Endothelial cell of umbilical vein (primary cell): ENCODE measurements around the gene SRRM3. TPM values are rescaled to one million over a fixed set of nuclear protein-coding genes. Genes with fewer than 3 reads are reported as not detected.
"Not testable (repeated sequence)": the region's sequence is repeated elsewhere in the genome, so short reads cannot be mapped to it uniquely, and the experiment has no call there.

Source experiments
- BruUV-seq: library from RNA; stranded (reverse); fragments of 400-500 nt; replicated peaks from 2 replicates; lab custom pipeline; 2021; lab: Mats Ljungman, UMichigan
- CTCF ChIA-PET: fragments of 300-600, 350-600 bp; sonication (Branson Sonifier 250); formaldehyde crosslinking; loops from one replicate; lab custom pipeline; 2021; ENCODE audit warnings: antibody characterized with exemption, inconsistent platforms; lab: Charles Lee
- POLR2A ChIA-PET: fragments of 300-600, 350-600 bp; sonication (Branson Sonifier 250); formaldehyde crosslinking; loops from one replicate; lab custom pipeline; 2021; ENCODE audit warnings: antibody characterized with exemption, inconsistent platforms; lab: Charles Lee
- DNase-seq: peaks from one replicate; pipeline ENCODE4 v3.0.0-alpha.2; 2011; ENCODE audit warnings: low read depth, low spot score
- FAIRE-seq: peaks from 2 replicates; lab custom pipeline; 2011; peaks lifted over from hg19 to GRCh38; lab: Jason Lieb, UNC
- H2AFZ ChIP-seq: 2 replicates; pipeline ENCODE4 v1.6.0; 2012; ENCODE audit warnings: low read depth, low read length, control low read depth, inconsistent platforms
- H3K27ac ChIP-seq: 2 replicates; pipeline ENCODE4 v1.5.1; 2011; ENCODE audit warnings: low read depth, mild to moderate bottlenecking, control low read depth, low read length, moderate library complexity; ENCODE audit not compliant: insufficient read depth
- H3K27me3 ChIP-seq, 2 experiments: 2 replicates each; pipeline versions ENCODE4 v1.6.0 to v1.6.1; 2011; ENCODE audit warnings: low read length in 2 of 2, mixed read lengths in 1 of 2; ENCODE audit not compliant: control insufficient read depth in 2 of 2, insufficient read depth in 2 of 2
- H3K36me3 ChIP-seq, 2 experiments: 2 replicates in 1 of 2; 3 replicates in 1 of 2; pipeline ENCODE4 v1.5.1; 2011; ENCODE audit warnings: low read length in 2 of 2, mild to moderate bottlenecking in 1 of 2, moderate library complexity in 1 of 2; ENCODE audit not compliant: control insufficient read depth in 2 of 2, insufficient read depth in 2 of 2; ENCODE audit errors: extremely low read depth in 1 of 2
- H3K4me1 ChIP-seq: 3 replicates; pipeline ENCODE4 v1.5.1; 2011; ENCODE audit warnings: mild to moderate bottlenecking, low read length; ENCODE audit not compliant: control insufficient read depth, insufficient read depth; ENCODE audit errors: extremely low read depth
- H3K4me2 ChIP-seq: 2 replicates; pipeline ENCODE4 v1.6.1; 2011; ENCODE audit warnings: low read length, control low read depth, mixed read lengths; ENCODE audit not compliant: insufficient read depth
- H3K4me3 ChIP-seq, 3 experiments: fragments of 200-600 bp in 1 of 3; sonication (generic), shearing (Covaris generic) in 1 of 3; replicated peaks in 1 of 3; 2 replicates each; pipeline ENCODE4 v1.5.1; 2011 to 2016; ENCODE audit warnings: control low read depth in 3 of 3, low read length in 3 of 3, mild to moderate bottlenecking in 2 of 3, inconsistent platforms in 1 of 3, low read depth in 1 of 3, moderate library complexity in 1 of 3; ENCODE audit not compliant: insufficient read depth in 1 of 3
- H3K79me2 ChIP-seq: 2 replicates; pipeline ENCODE4 v1.6.0; 2012; ENCODE audit warnings: low read length, inconsistent platforms; ENCODE audit not compliant: control insufficient read depth, insufficient read depth
- H3K9ac ChIP-seq: replicated peaks from 2 replicates; pipeline ENCODE3; 2011; ENCODE audit warnings: low read length, control low read depth; ENCODE audit not compliant: insufficient read depth; ENCODE audit errors: extremely low read depth
- H3K9me1 ChIP-seq: replicated peaks from 3 replicates; pipeline ENCODE4 v1.6.0; 2011; ENCODE audit warnings: mild to moderate bottlenecking, low read length; ENCODE audit not compliant: control insufficient read depth, insufficient read depth; ENCODE audit errors: extremely low read depth
- H3K9me3 ChIP-seq: replicated peaks from 2 replicates; pipeline ENCODE4 v1.5.1; 2012; ENCODE audit warnings: low read length, inconsistent platforms; ENCODE audit not compliant: control insufficient read depth, insufficient read depth
- H4K20me1 ChIP-seq: replicated peaks from 2 replicates; pipeline ENCODE3; 2011; ENCODE audit warnings: mild to moderate bottlenecking, low read length; ENCODE audit not compliant: control insufficient read depth, insufficient read depth; ENCODE audit errors: extremely low read depth
- EZH2 ChIP-seq: IDR thresholded peaks from 2 replicates; pipeline ENCODE4 v1.6.1; 2012; ENCODE audit warnings: borderline replicate concordance, low read depth, mild to moderate bottlenecking, moderate library complexity, low read length, inconsistent platforms; ENCODE audit not compliant: severe bottlenecking
- FOS ChIP-seq: IDR thresholded peaks from 2 replicates; pipeline ENCODE4 v1.6.1; 2011; ENCODE audit warnings: mild to moderate bottlenecking, low read length, moderate library complexity, borderline replicate concordance; ENCODE audit not compliant: insufficient read depth
- GATA2 ChIP-seq: IDR thresholded peaks from 2 replicates; pipeline ENCODE4 v1.7.0; 2011; ENCODE audit warnings: low read depth, mild to moderate bottlenecking, moderate library complexity, mixed read lengths, low read length; ENCODE audit not compliant: insufficient read length, insufficient read depth
- JUN ChIP-seq: IDR thresholded peaks from 2 replicates; pipeline ENCODE4 v1.6.1; 2011; ENCODE audit warnings: borderline replicate concordance, low read depth; ENCODE audit not compliant: insufficient read length, insufficient read depth
- MYC ChIP-seq: IDR thresholded peaks from one replicate; pipeline ENCODE4 v1.6.1; 2011; ENCODE audit warnings: mild to moderate bottlenecking, low read depth, low read length
- POLR2A ChIP-seq: IDR thresholded peaks from 2 replicates; pipeline ENCODE4 v1.6.1; 2012; ENCODE audit warnings: low read depth, mild to moderate bottlenecking, control low read depth, low read length
- POLR2AphosphoS5 ChIP-seq: IDR thresholded peaks from 2 replicates; pipeline ENCODE4 v1.6.1; 2012; ENCODE audit warnings: low read depth, mild to moderate bottlenecking, control low read depth, low read length, moderate library complexity; ENCODE audit not compliant: insufficient read depth
- dilution Hi-C: fragments of 300-500 bp; cut with MboI; formaldehyde crosslinking; loops from one replicate; pipeline ENCODE4 v1.15.0; 2019; ENCODE audit warnings: low sequenced_read_pairs; ENCODE audit not compliant: extremely low pct_ligation_motif_present
- intact Hi-C: fragments of 100-400 bp; cut with micrococcal nuclease; formaldehyde crosslinking; loops from one replicate; pipeline ENCODE4 v1.10.0; 2022
- polyA plus RNA-seq, 4 experiments: library from polyadenylated mRNA; depleted of rRNA in 3 of 4; stranded (reverse) in 3 of 4; unstranded in 1 of 4; fragments of >200 nt; gene quantifications; 2 replicates each; pipeline versions ENCODE4 v1.2.1 to v1.2.3, GENCODE V29; 2011 to 2012; ENCODE audit warnings: missing spikeins in 1 of 4
- total RNA-seq: library from RNA; stranded (reverse); gene quantifications from 2 replicates; pipeline ENCODE4 v1.2.3, GENCODE V29; 2021
- TF ChIP-seq, protein P1 (sequence below): IDR thresholded peaks from 2 replicates; pipeline ENCODE4 v1.6.1; 2011; ENCODE audit not compliant: insufficient read depth, insufficient read length
- TF ChIP-seq, protein P2 (sequence below), 2 donors: IDR thresholded peaks; 1 replicate in 1 of 2; 2 replicates in 1 of 2; pipeline ENCODE4 v1.5.1; 2011; ENCODE audit warnings: low read length in 2 of 2, mild to moderate bottlenecking in 2 of 2, moderate library complexity in 2 of 2, control low read depth in 1 of 2, inconsistent platforms in 1 of 2, low read depth in 1 of 2; ENCODE audit not compliant: insufficient read depth in 1 of 2; ENCODE audit errors: extremely low read depth in 1 of 2

The SRRM3 gene
- total and polyA plus RNA-seq, 2 donors (not counting 3 experiments of a cell fraction or from before 2014, with no cell fraction given) = 4.4 to 5.4 TPM

DNA sequence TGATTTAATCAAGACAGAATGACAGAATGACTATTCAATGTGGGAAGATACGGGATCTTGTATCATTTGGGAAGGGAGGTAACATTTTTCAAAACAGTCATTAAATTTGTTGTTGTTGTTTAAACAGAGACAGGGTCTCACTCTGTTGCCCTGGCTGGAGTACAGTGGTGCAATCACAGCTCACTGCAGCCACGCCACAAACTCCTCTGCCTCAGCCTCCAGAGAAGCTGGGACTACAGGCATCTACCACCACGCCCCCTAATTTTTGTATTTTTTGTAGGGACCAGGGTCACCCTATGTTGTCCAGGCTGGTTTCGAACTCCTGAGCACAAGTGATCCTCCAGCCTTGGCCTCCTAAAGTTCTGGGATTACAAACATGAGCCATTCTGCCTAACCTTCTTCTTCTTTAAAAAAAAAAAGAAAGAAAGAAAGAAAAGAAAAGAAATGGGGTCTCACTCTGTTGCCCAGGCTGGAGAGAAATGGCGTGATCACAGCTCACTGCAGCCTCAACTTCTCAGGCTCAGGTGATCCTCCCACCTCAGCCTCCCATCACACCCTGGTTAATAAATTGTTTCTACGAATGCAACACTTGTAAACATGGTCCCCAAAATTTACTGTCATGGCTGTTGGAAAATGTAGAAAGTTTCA is 132.7 kb downstream of the SRRM3 start:
- H3K79me2 ChIP-seq = peaks cover 98% of the 10 kb centered on the region
- FAIRE-seq = peak; percentile 24
- no peak overlapping the region for H2AFZ ChIP-seq
- TF ChIP-seq, protein P1, sequence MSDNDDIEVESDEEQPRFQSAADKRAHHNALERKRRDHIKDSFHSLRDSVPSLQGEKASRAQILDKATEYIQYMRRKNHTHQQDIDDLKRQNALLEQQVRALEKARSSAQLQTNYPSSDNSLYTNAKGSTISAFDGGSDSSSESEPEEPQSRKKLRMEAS = no peak
- TF ChIP-seq GATA2 (no peak), JUN (no peak), POLR2AphosphoS5 (no peak), FOS (no peak), POLR2A (no peak), MYC (no peak), EZH2 (no peak)
- TF ChIP-seq, protein P2, sequence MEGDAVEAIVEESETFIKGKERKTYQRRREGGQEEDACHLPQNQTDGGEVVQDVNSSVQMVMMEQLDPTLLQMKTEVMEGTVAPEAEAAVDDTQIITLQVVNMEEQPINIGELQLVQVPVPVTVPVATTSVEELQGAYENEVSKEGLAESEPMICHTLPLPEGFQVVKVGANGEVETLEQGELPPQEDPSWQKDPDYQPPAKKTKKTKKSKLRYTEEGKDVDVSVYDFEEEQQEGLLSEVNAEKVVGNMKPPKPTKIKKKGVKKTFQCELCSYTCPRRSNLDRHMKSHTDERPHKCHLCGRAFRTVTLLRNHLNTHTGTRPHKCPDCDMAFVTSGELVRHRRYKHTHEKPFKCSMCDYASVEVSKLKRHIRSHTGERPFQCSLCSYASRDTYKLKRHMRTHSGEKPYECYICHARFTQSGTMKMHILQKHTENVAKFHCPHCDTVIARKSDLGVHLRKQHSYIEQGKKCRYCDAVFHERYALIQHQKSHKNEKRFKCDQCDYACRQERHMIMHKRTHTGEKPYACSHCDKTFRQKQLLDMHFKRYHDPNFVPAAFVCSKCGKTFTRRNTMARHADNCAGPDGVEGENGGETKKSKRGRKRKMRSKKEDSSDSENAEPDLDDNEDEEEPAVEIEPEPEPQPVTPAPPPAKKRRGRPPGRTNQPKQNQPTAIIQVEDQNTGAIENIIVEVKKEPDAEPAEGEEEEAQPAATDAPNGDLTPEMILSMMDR (IDR thresholded peaks at IDR 0.05; ENCODE audit: extremely low read depth in 1 of 2, insufficient read depth in 1 of 2, low read depth in 1 of 2, low read length in 2 of 2) = no peak
- dilution Hi-C loops = no loop called here
- intact Hi-C loops = no loop called here
- H3K27me3 ChIP-seq = no peaks in the 10 kb centered on the region
- ChIA-PET CTCF (interaction anchor here (0.9 to 1.3 kb wide), 2 partner anchors 8 to 30 kb away, joined by 3 read pairs; no protein-coding TSS in a partner anchor), POLR2A (interaction anchor here (1.5 kb wide), 1 partner anchor 8 kb away, joined by 3 read pairs; no protein-coding TSS in a partner anchor)
- no peak for DNase-seq
- peaks cover 19% of the 10 kb centered on the region for H4K20me1 ChIP-seq
- BruUV-seq = no TSS peak
- peaks cover 3 to 20% of the 10 kb centered on the region in 2 experiments for H3K36me3 ChIP-seq
- H3K27ac ChIP-seq = no peak overlapping the region
- no peak overlapping the region for H3K4me2 ChIP-seq
- H3K4me3 ChIP-seq = no peak overlapping the region
- no peaks in the 10 kb centered on the region for H3K4me1 ChIP-seq
- H3K9me1 ChIP-seq = no peaks in the 10 kb centered on the region
- H3K9me3 ChIP-seq = no peaks in the 10 kb centered on the region
- no peak overlapping the region for H3K9ac ChIP-seq

DNA sequence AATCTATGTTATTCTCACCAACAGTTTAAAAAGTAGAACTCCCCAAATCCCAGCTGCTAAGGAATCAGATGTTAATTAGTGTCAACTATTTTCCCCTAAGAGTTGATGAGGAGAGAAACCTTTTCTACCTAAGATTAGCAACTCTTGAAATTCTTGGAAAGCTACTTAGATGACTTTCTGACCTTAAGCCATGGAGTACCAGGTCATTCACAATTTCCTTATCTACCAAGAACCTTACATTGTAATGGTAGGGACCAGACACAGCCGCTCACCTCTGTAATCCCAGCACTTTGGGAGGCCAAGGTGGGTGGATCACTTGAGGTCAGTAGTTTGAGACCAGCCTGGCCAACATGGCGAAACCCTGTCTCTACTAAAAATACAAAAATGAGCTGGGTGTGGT is 133.7 kb downstream of the SRRM3 start:
- H3K27me3 ChIP-seq, dilution Hi-C loops, FAIRE-seq, H3K9me1 ChIP-seq, H3K4me1 ChIP-seq, H3K4me2 ChIP-seq, H3K27ac ChIP-seq, H3K9ac ChIP-seq, H3K9me3 ChIP-seq, H3K4me3 ChIP-seq, BruUV-seq, intact Hi-C loops, H2AFZ ChIP-seq, DNase-seq: not testable (repeated sequence)
- ChIA-PET CTCF (interaction anchor here (1.3 kb wide), 1 partner anchor 9 kb away, joined by 3 read pairs; no protein-coding TSS in a partner anchor), POLR2A (interaction anchor here (1.5 kb wide), 1 partner anchor 9 kb away, joined by 3 read pairs; no protein-coding TSS in a partner anchor)
- Histone ChIP-seq H3K36me3 (peaks cover 3 to 16% of the 10 kb centered on the region in 2 experiments), H3K79me2 (peaks cover 98% of the 10 kb centered on the region), H4K20me1 (peaks cover 23% of the 10 kb centered on the region)
